GM19467 (cell line): ENCODE results near the gene DUSP1.
A peak's percentile ranks its signal among the peaks of the same experiment; 100 is the strongest.
"Not testable (repeated sequence)": the region's sequence is repeated elsewhere in the genome, so short reads cannot be mapped to it uniquely, and the experiment has no call there.

Experiments
- ATAC-seq: cut with Tn5 transposase; IDR thresholded peaks from one replicate; pipeline ENCODE4 v1.9.1; 2021; ENCODE audit warnings: mild to moderate bottlenecking, moderate library complexity; ENCODE audit not compliant: unreplicated experiment

Gene DUSP1

GRCh38 chr5:172770675-172771438 is at the start of gene DUSP1:
DUSP1 (minus strand) TSS chr5:172771195; CDS start chr5:172770952, 243 bp downstream.
- peak; percentile 49 for ATAC-seq

- no peak for ATAC-seq
These were observed 49.2 kb upstream of the DUSP1 start for GRCh38 chr5:172820046-172820767.

GRCh38 chr5:172819569-172819968 is 48.6 kb upstream of the DUSP1 start:
- no peak for ATAC-seq

- ATAC-seq, result no peak
These were observed 47.1 kb upstream of the DUSP1 start for GRCh38 chr5:172818081-172818480.

GRCh38 chr5:172817664-172818063 is 46.7 kb upstream of the DUSP1 start:
- no peak for ATAC-seq

GRCh38 chr5:172816925-172817562 is 46.0 kb upstream of the DUSP1 start:
- ATAC-seq, result no peak

GRCh38 chr5:172815631-172816030 is 44.6 kb upstream of the DUSP1 start:
- no peak for ATAC-seq

GRCh38 chr5:172810996-172811395 is 40.0 kb upstream of the DUSP1 start:
- ATAC-seq, result not testable (repeated sequence)

- ATAC-seq, result no peak
These were observed 38.8 kb upstream of the DUSP1 start for GRCh38 chr5:172809774-172810173.

GRCh38 chr5:172807766-172808311 is 36.8 kb upstream of the DUSP1 start:
- no peak for ATAC-seq

- peak; percentile 92 for ATAC-seq
These were observed 36.1 kb upstream of the DUSP1 start for GRCh38 chr5:172806897-172807672.

- no peak for ATAC-seq
These were observed 34.8 kb upstream of the DUSP1 start for GRCh38 chr5:172805736-172806255.

- no peak for ATAC-seq
These were observed 34.2 kb upstream of the DUSP1 start for GRCh38 chr5:172805018-172805683.

GRCh38 chr5:172802567-172803176 is 31.7 kb upstream of the DUSP1 start:
- ATAC-seq, result no peak

GRCh38 chr5:172802112-172802511 is 31.1 kb upstream of the DUSP1 start:
- no peak for ATAC-seq

- ATAC-seq, result no peak
These were observed 30.2 kb upstream of the DUSP1 start for GRCh38 chr5:172801179-172801671.

GRCh38 chr5:172800088-172800551 is 29.1 kb upstream of the DUSP1 start:
- ATAC-seq, result no peak

- no peak for ATAC-seq
These were observed 28.4 kb upstream of the DUSP1 start for GRCh38 chr5:172799416-172799815.
